A172 (cell line): ENCODE results near the gene SLC5A5. TPM values are rescaled to one million over a fixed set of nuclear protein-coding genes. Genes with fewer than 3 reads are reported as not detected.
"Not testable (repeated sequence)": the region's sequence is repeated elsewhere in the genome, so short reads cannot be mapped to it uniquely, and the experiment has no call there.

ENCODE experiments used
- DNase-seq: peaks from one replicate; pipeline ENCODE4 v3.0.0-alpha.2; 2015; ENCODE audit warnings: low spot score
- total RNA-seq: library from RNA; depleted of rRNA; stranded (reverse); fragments of >200 nt; shearing (Covaris generic); gene quantifications from 2 replicates; pipeline ENCODE4 v1.2.3, GENCODE V29; 2014

SLC5A5 gene
- total RNA-seq, 1 experiment from 2014 or later: not detected

DNA sequence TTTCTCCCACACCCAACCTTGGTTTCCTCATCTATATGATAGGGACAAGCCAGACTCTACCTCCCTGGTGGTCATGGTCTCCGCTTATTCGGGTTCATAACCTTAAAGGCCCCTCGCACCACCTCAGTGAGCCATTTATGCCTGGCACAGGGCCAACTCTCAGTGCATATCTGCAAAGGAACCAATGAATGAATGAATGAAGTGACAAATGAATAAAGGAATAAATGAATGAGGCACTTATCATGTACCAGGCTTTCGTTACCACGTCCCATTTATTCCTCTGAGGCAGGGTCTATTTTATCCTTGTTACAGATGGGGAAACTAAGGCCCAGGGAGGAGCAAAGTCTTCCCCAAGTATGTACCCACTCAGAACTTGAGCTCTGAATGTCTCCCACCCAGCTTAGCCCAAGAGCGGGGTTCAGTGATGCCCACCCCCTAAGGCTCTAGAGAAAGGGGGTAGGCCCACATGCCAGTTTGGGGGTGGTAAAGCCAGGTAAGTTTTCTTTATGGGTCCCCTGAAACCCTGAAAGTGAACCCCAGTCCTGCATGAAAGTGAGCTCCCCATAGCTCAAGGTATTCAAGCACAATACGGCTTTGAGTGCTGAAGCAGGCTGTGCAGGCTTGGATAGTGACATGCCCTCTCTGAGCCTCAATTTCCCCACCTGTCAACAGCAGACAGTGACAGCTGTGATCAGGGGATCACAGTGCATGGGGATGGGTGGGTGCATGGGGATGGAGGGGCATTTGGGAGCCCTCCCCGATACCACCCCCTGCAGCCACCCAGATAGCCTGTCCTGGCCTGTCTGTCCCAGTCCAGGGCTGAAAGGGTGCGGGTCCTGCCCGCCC lies 490 bp upstream of the SLC5A5 start:
- DNase-seq: no peak

DNA sequence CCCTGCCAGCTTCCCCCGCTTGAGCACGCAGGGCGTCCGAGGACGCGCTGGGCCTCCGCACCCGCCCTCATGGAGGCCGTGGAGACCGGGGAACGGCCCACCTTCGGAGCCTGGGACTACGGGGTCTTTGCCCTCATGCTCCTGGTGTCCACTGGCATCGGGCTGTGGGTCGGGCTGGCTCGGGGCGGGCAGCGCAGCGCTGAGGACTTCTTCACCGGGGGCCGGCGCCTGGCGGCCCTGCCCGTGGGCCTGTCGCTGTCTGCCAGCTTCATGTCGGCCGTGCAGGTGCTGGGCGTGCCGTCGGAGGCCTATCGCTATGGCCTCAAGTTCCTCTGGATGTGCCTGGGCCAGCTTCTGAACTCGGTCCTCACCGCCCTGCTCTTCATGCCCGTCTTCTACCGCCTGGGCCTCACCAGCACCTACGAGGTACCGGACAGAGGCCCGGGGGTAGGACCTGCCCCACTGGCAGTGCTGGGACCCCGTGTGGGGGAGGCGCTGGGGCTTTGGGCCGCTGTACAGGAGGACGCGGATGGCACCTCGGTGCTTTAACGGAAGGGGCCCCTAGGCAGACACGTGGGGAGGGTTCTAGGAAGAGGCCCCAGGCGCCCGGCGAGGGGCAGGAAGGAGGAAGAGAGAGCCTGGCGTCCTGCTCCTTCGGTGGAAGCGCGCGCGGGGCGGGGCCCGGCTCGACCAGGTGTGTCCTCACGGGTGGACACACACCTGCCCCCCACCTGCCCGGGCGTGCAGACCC lies 681 bp downstream of the SLC5A5 start:
- no peak for DNase-seq

DNA sequence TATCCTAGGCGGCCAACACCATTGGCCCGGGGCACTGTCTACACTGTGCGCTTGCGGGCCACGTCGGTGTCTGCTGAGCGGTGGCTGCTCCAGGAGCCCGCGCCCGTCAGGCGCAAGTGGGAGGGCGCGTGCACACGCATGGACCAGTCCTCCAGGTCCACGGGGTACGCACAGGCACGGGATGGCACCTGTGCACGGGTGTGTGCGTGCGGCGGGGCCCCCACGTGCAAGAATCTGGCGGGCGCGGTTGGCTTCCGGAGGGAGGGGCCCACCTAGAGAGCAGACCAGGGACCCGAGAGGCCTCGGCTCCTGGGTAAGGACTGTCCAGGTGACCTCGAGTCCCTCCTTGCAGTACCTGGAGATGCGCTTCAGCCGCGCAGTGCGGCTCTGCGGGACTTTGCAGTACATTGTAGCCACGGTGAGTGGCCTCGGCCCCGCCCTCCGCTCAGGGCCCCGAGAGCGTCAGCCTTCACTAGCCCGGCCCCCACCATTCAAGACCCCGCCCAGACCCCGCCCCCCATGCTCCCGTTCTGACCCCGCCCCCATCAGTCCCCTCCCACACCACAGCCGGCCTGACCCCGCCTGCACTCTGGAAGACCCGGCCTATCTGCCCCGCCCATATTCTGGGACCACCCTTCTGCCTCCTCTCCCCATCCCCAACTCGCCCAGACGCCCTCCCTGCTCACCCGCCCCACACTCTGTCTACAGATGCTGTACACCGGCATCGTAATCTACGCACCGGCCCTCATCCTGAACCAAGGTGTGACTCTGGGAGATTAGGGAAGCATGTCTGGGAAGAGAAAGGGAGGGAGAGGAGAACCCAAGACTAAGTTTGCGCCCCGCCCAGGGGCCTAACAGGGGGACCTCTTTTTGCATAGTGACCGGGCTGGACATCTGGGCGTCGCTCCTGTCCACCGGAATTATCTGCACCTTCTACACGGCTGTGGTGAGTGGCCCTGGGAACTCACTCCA lies 2.3 kb downstream of the SLC5A5 start:
- DNase-seq: no peak

DNA sequence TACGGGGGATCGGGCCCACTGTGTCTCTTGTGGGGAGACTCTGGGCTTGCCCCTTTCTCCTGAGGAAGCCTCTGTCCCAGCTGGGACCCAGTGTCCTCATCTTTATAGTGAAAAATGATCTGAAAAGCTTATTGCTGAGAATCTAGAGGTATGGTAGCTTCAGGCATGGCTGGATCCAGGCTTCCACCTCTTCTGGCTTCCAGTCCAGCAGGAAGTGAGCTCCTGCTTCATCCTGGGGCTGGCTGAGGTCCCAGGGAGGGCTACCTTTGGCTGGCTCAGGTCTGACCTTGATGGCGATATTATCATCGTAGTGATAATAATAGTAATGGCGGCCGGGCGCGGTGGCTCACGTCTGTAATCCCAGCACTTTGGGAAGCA lies 3.0 kb downstream of the SLC5A5 start:
- DNase-seq: no peak

DNA sequence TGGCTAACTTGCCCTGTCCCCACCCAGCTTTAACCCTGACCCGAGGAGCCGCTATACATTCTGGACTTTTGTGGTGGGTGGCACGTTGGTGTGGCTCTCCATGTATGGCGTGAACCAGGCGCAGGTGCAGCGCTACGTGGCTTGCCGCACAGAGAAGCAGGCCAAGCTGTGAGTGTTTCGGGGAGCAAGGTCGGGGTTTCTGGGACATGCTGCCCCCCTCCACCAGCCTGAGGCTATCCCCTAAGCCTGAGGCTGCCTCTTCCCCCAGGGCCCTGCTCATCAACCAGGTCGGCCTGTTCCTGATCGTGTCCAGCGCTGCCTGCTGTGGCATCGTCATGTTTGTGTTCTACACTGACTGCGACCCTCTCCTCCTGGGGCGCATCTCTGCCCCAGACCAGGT lies 6.0 kb downstream of the SLC5A5 start:
- no peak for DNase-seq

DNA sequence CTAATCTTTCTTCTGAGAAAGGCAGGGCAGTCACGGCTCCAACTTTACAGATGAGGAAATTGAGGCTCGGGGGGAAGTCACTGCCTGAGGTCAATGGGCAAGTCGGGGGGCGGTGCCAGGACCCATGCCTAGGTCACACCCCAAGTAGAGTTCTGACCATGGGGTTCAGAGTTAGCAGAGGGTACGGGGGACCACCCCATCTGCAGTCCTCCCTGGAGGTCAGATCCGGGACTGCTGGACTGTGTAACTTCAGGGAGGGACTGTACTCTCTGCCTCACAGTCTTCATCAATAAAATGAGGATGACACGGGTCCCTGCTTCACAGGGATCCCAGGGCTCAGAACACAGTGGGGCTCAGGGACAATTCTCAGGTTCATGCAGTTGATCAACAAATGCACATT lies 7.7 kb downstream of the SLC5A5 start:
- DNase-seq: no peak

DNA sequence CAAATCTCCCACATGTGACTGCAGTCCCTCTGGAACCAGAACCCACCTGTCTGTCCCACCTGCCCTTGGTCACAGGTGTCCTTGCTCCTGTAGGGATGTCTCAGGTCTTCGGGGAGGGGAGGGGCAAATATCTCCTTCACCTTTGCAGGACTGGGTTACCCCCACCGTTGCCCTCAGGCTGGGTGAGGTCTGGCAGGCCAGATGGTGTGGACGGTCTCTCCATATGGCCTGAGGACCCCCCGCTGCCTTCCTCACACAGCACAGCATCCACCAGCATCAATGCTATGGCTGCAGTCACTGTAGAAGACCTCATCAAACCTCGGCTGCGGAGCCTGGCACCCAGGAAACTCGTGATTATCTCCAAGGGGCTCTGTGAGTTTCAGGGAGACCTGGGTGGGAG lies 10.0 kb downstream of the SLC5A5 start:
- DNase-seq: no peak

DNA sequence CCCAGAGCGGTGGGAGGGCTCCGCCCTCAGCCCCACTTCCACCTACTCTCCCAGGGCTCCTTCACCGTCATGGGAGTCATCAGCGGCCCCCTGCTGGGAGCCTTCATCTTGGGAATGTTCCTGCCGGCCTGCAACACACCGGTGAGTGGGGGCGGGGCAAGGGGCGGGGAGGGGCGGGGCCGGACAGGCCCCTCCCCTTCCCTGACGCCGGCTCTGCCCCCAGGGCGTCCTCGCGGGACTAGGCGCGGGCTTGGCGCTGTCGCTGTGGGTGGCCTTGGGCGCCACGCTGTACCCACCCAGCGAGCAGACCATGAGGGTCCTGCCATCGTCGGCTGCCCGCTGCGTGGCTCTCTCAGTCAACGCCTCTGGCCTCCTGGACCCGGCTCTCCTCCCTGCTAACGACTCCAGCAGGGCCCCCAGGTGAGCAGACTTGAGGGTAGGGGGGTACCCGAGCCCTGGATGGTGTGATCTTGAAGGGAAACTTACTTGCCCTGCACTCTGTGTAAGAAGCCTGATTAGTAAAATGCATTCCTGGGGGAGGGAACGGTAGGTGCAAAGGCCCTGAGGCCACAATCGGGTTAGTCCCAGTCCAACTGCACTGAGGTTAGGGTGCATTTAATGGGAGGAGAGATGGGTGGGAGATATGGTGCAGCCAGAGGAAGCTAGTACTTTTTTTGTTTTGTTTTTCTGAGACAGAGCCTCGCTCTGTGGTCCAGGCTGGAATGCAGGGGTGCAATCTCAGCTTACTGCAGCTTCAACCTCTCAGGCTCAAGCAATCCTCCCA lies 12.1 kb downstream of the SLC5A5 start:
- DNase-seq: no peak

DNA sequence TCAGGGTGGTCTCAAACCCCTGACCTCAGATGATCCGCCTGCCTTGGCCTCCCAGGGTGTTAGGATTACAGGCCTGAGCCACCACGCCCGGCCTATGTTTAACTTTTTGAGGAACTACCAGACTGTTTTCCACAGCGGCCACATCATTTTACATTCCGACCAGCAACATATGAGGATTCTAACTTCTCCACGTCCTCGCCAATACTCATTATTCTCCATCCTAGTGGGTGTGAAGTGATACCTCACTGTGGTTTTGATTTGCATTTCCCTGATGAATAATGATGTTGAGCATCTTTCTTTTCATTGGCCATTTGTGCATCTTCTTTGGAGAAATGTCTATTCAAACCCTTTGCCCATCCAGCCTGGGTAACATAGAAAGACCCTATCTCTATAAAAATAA lies 14.8 kb downstream of the SLC5A5 start:
- no peak for DNase-seq

DNA sequence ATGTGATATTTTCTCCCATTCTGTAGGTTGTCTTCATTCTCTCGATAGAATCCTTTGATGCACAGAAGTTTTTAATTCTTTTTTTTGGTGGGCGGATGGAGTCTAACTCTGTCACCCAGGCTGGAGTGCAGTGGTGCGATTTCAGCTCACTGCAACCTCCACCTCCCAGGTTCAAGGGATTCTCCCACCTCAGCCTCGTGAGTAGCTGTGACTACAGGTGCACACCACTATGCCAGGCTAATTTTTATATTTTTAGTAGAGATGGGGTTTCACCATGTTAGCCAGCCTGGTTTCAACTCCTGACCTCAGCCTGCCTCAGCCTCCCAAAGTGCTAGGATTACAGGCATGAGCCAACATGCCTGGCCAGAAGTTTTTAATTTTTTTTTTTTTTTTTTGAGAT lies 15.5 kb downstream of the SLC5A5 start:
- not testable (repeated sequence) for DNase-seq

DNA sequence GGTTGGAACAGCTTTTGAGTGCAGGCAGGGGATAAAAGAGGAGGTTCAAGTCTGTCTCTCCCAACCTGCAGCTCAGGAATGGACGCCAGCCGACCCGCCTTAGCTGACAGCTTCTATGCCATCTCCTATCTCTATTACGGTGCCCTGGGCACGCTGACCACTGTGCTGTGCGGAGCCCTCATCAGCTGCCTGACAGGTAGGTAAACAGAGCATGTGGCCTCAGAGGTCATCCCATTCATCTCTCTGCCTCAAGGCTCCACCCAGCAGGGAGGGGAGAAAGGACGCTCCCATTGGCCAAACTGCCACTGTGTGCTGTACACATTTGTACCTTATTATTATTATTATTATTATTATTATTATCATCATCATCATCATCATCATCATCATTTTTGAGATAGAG lies 16.5 kb downstream of the SLC5A5 start:
- no peak for DNase-seq

DNA sequence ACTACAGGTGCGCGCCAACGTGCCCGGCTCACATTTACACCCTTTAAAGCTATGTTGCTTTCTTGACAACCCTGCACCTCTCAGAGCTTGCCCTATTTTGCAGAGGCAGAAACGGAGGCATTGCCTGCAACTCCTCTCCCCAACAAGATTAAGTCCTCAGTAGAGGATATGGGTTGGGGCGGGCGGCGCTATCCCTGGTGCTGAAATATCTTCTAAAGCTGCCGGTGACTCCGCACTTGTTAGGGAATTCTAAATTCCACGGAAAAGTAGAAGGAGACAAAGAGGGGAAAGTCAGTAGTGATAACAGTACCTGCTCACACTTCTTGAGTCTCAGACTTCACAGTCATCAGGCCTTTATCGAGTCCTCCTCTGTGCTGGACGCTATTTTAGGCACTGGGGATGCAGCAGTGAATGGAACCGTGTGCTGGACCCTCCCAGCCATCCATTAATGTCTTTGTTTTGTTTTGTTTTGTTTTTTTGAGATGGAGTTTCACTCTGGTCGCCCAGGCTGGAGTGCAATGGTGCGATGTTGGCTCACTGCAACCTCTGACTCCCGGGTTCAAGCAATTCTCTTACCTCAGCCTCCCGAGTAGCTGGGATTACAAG lies 18.0 kb downstream of the SLC5A5 start:
- DNase-seq: peak; percentile 66

DNA sequence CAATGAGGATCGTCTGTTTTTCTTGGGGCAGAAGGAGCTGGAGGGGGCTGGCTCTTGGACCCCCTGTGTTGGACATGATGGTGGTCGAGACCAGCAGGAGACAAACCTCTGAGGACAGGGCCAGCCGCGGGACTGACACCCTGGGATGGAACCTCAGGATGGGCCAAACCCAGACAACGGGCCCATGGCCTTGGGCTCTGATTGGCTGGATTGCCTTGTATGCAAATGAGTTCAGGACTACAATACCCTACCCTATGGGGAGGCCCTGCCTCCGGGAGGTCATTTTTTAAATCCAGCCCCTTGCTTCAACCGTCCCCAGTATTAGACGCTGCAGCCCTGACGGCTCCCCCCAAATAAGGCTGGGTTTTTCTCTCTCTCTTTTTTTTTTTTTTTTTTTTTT lies 22.0 kb downstream of the SLC5A5 start:
- DNase-seq: no peak

DNA sequence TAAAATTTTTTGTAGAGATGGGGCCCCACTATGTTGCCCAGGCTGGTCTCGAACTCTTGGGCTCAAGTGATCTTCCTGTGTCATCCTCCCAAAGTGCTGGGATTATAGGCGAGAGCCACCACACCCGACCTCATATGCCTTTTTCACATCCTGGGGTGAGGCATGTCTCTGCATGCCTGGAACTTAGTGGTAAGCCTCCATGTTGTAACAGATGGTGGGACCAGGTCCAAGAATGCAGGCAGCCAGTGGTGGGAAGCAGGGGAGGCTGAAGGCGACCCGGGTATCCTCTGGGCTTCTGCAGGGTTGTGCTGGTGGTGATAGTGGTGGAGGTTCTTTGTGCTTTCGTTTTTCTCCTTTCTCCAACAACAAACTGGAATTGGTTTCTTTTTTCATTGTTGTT lies 31.0 kb downstream of the SLC5A5 start:
- DNase-seq: peak; percentile 49

DNA sequence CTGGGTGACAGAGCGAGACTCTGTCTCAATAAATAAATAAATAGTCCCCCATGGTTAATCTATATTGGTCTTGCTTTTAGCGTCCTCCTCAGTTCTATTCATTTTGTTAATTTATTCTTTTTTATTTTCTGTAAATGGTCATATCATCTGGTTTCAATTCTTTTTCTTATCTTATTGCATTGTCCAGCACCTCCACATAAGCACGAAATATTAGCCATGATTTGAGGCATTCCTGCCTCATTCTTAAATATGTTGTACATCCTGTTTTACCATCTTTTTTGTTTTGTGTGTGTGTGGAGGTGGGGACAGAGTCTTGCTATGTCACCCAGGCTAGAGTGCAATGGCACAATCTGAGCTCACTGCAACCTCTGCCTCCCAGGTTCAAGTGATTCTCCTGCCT lies 36.5 kb downstream of the SLC5A5 start:
- DNase-seq: no peak

DNA sequence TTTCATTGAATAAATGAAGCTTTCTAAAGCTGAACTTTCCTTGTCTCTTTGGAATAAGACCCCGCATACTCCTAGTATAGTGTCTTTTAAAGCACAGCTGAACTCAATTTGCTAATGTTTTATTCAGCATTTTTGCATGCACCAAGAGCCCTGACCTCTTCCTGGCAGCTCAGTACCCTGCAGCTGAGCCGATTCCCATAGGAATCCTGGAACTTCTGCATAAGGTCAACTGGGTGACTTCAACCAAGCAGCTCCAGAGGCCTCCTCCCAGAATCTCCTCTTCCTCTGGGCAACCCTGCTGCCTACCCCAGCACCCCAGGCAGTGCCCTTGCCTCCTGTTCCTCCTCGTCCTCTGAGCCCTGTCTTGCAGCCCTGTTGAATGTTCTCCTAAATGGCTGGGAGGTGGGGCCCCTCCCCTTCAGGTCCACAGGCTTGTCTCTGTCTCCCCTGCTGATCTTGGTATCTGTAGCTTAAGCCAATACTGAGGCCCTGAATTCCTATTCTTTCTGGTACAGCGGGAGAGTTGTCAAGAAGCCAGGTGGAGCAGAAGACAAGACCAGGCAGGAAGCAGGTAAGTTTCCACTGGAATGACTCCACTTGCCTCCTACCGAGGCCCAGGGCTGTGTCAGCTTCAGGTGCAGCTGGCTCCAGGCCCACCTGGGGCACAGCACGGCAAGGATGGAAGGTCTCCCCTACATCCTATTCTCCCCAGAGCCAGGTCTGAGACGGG lies 37.4 kb downstream of the SLC5A5 start:
- DNase-seq: no peak

DNA sequence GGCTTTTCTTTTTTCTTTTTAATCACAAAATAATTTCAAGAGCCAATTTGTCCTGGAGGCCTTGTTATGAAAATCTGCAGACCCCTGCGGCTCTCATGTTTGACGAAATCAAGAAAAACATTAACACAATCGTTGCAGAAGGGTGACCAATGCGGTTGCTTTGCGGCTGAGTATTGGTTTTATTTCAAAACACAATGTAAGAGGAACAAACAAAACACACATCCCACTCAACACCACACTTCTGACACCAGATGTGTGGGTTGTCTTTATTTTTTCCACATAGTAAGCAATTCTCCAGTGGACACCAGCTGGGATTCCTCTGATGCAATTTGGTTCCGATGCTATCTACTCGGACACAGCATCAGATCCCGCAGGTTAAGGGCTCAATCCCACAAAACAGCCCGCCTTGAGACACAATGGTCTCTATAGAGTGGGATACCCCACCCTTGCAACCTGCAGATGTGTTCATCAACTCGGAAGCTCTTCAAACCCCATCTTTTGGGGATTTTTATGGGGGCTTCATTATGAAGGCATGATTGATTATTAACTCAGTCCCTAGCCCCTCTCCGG lies 39.1 kb downstream of the SLC5A5 start:
- DNase-seq: no peak

DNA sequence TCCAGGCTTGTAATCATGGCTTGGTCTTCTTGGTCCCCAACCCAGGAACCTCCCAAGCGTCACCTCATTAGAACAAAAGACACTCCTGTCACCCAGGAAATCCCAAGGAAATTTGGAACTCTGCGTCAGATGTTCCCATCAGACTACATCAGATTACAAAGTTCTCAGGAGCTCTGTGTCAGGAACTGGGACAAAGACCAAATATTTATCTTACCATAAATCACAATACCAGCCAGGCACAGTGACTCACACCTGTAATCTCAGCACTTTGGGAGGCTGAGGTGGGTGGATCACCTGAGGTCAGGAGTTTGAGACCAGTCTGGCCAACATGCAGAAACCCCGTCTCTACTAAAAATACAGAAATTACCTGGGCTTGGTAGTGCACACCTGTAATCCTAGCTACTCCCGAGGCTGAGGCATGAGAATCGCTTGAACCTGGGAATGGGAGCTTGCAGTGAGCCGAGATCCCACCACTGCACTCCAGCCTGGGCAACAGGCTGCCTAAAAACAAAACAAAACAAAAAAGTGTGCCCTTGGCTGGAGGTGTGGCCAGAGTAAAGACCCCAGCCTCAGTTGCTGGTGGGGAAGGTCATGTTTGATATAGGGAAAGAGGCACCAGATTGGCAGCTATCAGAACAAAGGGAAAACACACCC lies 44.3 kb downstream of the SLC5A5 start:
- peak; percentile 77 for DNase-seq

DNA sequence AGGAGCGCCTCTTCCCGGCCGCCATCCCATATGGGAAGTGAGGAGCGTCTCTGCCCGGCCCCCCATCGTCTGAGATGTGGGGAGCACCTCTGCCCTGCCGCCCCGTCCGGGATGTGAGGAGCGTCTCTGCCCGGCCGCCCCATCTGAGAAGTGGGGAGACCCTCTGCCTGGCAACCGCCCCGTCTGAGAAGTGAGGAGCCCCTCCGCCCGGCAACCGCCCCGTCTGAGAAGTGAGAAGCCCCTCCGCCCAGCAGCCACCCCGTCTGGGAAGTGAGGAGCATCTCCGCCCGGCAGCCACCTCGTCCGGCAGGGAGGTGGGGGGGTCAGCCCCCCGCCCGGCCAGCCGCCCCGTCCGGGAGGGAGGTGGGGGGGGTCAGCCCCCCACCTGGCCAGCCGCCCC lies 46.4 kb downstream of the SLC5A5 start:
- not testable (repeated sequence) for DNase-seq
